ENCODE results near the gene SBK1.

GRCh38 chr16:28258567-28258966 is 33.8 kb upstream of the SBK1 start:
- TF ChIP-seq, protein P1, sequence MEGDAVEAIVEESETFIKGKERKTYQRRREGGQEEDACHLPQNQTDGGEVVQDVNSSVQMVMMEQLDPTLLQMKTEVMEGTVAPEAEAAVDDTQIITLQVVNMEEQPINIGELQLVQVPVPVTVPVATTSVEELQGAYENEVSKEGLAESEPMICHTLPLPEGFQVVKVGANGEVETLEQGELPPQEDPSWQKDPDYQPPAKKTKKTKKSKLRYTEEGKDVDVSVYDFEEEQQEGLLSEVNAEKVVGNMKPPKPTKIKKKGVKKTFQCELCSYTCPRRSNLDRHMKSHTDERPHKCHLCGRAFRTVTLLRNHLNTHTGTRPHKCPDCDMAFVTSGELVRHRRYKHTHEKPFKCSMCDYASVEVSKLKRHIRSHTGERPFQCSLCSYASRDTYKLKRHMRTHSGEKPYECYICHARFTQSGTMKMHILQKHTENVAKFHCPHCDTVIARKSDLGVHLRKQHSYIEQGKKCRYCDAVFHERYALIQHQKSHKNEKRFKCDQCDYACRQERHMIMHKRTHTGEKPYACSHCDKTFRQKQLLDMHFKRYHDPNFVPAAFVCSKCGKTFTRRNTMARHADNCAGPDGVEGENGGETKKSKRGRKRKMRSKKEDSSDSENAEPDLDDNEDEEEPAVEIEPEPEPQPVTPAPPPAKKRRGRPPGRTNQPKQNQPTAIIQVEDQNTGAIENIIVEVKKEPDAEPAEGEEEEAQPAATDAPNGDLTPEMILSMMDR (IDR thresholded peaks at IDR 0.05; ENCODE audit: poor library complexity), result no peak
- no peak for TF ChIP-seq EZH2 (IDR thresholded peaks at IDR 0.05; ENCODE audit: borderline replicate concordance)
